Sigmoid colon (tissue), 3 donors: ENCODE data around the gene ACYP1.

ENCODE experiments used
- POLR2A ChIP-seq, 2 donors: fragments of 450-650 bp; IDR thresholded peaks; one replicate each; pipeline ENCODE4 v1.6.1; 2016; ENCODE audit warnings: antibody characterized with exemption in 2 of 2, mild to moderate bottlenecking in 2 of 2, moderate library complexity in 2 of 2
- TF ChIP-seq, protein P1 (sequence below), 4 experiments: fragments of 450-650 bp in 3 of 4; fragments of 200-600 bp in 1 of 4; IDR thresholded peaks; one replicate each; pipeline ENCODE4 v1.5.1; 2016 to 2019; ENCODE audit warnings: antibody characterized with exemption in 4 of 4, mild to moderate bottlenecking in 3 of 4, moderate library complexity in 2 of 4

DNA sequence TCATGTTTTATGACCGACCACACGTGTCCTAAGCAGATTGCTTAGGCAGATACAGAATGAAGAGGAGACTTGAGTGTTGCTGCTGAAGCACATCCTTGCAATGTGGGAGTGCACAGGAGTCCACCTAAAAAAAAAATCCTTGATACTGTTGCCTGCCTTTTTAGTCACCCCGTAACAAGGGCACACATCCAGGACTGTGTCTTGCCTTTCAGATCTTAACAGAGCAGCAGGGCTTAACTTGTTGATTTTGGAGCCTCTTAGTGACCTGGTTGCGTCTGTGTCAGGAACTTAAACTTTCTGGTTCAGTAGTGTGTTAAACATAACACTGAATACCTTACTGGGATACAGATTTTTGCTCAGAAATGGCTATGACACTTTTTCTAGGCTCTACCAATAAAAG is 54.6 kb downstream of the ACYP1 start:
- TF ChIP-seq, protein P1, sequence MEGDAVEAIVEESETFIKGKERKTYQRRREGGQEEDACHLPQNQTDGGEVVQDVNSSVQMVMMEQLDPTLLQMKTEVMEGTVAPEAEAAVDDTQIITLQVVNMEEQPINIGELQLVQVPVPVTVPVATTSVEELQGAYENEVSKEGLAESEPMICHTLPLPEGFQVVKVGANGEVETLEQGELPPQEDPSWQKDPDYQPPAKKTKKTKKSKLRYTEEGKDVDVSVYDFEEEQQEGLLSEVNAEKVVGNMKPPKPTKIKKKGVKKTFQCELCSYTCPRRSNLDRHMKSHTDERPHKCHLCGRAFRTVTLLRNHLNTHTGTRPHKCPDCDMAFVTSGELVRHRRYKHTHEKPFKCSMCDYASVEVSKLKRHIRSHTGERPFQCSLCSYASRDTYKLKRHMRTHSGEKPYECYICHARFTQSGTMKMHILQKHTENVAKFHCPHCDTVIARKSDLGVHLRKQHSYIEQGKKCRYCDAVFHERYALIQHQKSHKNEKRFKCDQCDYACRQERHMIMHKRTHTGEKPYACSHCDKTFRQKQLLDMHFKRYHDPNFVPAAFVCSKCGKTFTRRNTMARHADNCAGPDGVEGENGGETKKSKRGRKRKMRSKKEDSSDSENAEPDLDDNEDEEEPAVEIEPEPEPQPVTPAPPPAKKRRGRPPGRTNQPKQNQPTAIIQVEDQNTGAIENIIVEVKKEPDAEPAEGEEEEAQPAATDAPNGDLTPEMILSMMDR (IDR thresholded peaks at IDR 0.05), result no peak
- TF ChIP-seq POLR2A (IDR thresholded peaks at IDR 0.05), result no peak
